ENCODE data around the gene GALNT3. TPM values are rescaled to one million over a fixed set of nuclear protein-coding genes. Genes with fewer than 3 reads are reported as not detected.

GALNT3 gene
- polyA plus RNA-seq (2012; ENCODE audit: missing spikeins): 1.3 TPM

DNA sequence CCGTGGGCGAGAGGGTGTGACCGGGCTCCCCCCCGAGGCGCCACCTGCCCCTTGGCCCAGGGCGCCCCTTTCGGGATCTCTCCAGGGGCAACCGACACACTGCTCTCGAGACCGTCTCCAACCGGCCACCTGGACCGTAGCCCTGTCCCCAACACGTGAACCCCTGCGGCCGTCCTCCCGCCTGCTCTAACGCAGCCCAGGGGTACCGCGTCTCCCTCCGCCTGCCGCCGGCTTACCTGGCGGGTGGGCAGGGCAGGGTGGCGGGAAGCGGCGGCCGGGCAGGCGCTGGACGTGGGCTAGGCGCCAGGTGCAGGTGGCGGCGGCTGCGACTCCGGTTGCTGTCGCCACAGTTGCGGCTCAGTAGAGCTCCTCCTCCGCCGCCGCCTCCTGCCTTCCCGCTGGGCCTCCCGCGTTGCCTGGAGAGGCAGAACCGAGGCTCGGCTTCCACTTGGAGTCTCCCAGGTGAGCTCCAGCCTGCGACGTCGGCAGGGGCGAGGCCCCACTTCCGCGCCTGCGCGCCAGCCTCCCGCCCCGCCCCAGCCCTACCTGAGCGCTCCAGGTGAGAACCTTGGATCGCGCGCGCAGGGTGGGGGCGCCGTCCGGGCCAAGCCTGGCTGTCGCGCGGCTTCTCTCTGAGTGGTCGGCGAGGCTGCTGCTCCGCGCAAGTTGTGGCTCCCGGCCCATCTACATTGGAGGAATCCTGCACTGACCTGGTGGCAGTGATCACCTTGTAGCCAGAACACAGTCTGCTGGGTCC is at the start of gene GALNT3:
GALNT3 (minus strand) TSS at position 469 of the 757 bp plus-strand sequence. CDS start 23,547 bp downstream, outside the sequence.
- peak; percentile 27 for DNase-seq (ENCODE audit: insufficient read length)
- FAIRE-seq: peak; percentile 30
- TF ChIP-seq TAF1 (IDR thresholded peaks at IDR 0.05; ENCODE audit: borderline replicate concordance, low read depth, low read length) (no peak), POLR2A (IDR thresholded peaks at IDR 0.05; ENCODE audit: low read depth, low read length) (no peak), POLR2AphosphoS5 (IDR thresholded peaks at IDR 0.05; ENCODE audit: low read depth, low read length) (no peak)

DNA sequence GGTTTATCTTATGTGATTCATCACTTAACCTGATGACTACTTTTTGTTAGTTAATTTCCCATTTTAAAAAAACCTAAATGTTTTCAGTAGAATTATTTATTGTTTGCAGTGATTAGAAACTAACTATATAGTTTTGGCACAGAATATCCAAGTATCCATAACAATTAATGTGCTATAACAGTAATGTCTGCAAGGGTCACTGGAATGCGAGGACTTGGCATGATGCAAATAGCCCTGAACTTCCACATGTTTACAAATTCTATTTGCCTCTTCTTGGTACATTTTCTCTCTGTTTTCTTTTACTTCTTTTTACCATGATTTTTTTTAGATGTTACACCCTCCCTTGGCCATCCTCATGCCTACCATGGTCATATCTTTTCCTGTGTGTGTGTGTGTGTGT is 49.3 kb upstream of the GALNT3 start:
- no peak for TF ChIP-seq TAF1 (IDR thresholded peaks at IDR 0.05; ENCODE audit: borderline replicate concordance, low read depth, low read length)
- no peak for TF ChIP-seq POLR2AphosphoS5 (IDR thresholded peaks at IDR 0.05; ENCODE audit: low read depth, low read length)
- TF ChIP-seq POLR2A (IDR thresholded peaks at IDR 0.05; ENCODE audit: low read depth, low read length): no peak
- FAIRE-seq (no peak), DNase-seq (ENCODE audit: insufficient read length) (no peak)

DNA sequence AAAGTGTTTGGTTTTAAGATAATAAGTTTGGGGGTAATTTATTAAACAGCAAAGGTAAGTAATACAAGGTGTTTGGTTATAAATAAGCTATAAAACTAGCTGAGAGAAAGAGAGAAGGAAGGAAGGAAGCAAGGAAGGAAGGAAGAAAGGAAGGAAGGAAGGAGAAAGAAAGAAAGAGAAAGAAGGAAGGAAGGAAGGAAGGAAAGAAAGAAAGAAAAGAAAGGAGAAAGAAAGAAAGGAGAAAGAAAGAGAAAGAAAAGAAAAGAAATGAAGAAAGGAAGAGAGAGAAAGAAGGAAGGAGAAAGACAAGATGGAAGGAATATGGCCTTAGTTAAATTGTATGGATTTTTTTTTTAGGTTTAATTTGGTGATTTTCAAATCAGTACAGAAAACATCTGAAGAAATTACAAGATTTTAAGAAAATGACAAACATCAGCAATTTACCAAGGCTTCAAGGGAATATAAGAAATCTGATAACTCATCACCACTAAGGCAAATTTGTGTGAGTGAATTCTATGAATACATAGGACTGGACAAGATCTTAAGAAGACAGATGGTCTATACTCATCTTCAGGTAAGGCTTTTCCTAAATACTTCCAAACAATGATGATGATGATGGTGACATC is 46.4 kb upstream of the GALNT3 start:
- TF ChIP-seq POLR2AphosphoS5 (IDR thresholded peaks at IDR 0.05; ENCODE audit: low read depth, low read length) (no peak), TAF1 (IDR thresholded peaks at IDR 0.05; ENCODE audit: borderline replicate concordance, low read depth, low read length) (no peak)
- DNase-seq (ENCODE audit: insufficient read length) (no peak), FAIRE-seq (no peak)

DNA sequence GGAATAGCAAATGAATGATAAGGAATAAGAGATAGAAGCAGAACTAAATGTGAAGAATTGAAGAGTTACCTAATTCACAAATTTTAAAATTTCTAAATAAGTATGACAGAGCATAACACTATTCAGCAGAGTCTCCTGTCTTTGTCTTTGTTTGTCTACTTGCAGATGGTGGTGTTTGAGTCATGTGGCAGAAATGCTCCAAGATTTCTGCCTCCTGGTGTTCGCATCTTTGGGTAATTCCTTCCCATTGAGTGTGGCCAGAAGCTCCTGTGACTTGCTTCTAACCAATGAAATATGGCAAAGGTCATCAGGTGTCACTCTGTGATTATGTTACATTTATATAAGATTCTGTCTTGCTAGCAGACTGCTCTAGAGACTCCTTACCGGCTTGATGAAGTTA is 45.6 kb upstream of the GALNT3 start:
- FAIRE-seq (no peak), DNase-seq (ENCODE audit: insufficient read length) (no peak)
- TF ChIP-seq POLR2A (IDR thresholded peaks at IDR 0.05; ENCODE audit: low read depth, low read length) (no peak), POLR2AphosphoS5 (IDR thresholded peaks at IDR 0.05; ENCODE audit: low read depth, low read length) (no peak), TAF1 (IDR thresholded peaks at IDR 0.05; ENCODE audit: borderline replicate concordance, low read depth, low read length) (no peak)

DNA sequence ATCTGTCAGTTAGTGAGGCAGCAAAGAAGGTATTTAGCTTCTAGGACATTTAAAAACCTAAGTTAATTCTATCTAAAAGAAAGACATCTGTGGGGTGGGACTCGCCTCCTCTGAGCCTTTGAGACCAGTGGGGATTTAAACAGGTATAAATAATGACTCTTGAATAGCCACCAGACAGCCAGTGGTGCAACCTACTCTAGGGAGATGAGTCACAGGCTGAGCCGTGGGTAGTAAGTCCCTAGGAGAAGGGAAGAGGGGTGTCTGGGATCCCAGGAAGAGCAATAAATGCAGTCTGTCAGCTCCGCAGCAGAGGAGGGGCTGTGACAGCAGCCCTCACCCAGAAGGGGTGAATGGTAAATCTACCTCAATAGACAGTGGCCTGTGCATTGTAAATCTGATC is 43.1 kb upstream of the GALNT3 start:
- no peak for FAIRE-seq
- no peak for DNase-seq (ENCODE audit: insufficient read length)

DNA sequence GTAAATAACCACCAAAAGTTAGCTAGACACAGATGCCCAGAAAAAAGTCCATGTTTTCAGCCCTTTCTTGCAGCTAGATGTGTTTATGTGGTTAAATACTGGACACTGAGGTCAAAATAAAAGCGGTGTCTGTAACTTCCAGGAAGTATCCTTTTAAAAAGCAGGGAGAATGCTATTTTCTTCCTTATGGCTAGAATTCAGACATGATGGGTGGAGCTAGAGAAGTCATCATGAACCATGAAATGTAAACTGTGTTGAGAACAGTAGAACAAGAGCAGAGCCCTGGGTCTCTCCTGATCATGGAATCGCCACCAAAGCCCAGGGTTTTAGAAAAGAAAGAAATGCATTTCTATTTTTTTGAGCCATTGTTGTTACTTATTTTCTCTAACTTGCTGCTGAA is 41.3 kb upstream of the GALNT3 start:
- TF ChIP-seq POLR2AphosphoS5 (IDR thresholded peaks at IDR 0.05; ENCODE audit: low read depth, low read length) (no peak), POLR2A (IDR thresholded peaks at IDR 0.05; ENCODE audit: low read depth, low read length) (no peak), TAF1 (IDR thresholded peaks at IDR 0.05; ENCODE audit: borderline replicate concordance, low read depth, low read length) (no peak)
- FAIRE-seq (no peak), DNase-seq (ENCODE audit: insufficient read length) (no peak)

More for the DNA sequence above, 43.1 kb upstream of the GALNT3 start:
- TF ChIP-seq POLR2A (IDR thresholded peaks at IDR 0.05; ENCODE audit: low read depth, low read length) (no peak), TAF1 (IDR thresholded peaks at IDR 0.05; ENCODE audit: borderline replicate concordance, low read depth, low read length) (no peak), POLR2AphosphoS5 (IDR thresholded peaks at IDR 0.05; ENCODE audit: low read depth, low read length) (no peak)

DNA sequence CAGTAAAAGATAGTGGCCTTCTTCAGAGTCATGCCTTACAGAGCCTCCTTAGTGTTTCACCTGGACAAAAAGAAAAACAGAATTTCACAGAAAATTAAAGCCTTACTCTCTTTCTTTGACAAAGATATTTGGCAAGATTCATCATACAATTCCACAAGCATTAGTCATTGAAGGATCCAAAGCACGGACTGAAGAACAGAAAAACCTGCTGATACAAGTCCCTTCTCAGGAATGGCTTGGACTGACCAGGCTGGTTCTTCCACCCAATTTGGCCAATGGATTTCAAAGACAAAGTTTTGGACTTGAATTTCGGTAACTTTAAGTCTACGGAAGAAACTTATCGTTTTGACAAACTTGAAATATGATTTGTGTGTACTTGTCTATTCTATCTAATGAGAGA is 39.1 kb upstream of the GALNT3 start:
- no peak for DNase-seq (ENCODE audit: insufficient read length)
- FAIRE-seq: no peak
- TF ChIP-seq POLR2A (IDR thresholded peaks at IDR 0.05; ENCODE audit: low read depth, low read length): no peak
- no peak for TF ChIP-seq POLR2AphosphoS5 (IDR thresholded peaks at IDR 0.05; ENCODE audit: low read depth, low read length)
- TF ChIP-seq TAF1 (IDR thresholded peaks at IDR 0.05; ENCODE audit: borderline replicate concordance, low read depth, low read length): no peak

DNA sequence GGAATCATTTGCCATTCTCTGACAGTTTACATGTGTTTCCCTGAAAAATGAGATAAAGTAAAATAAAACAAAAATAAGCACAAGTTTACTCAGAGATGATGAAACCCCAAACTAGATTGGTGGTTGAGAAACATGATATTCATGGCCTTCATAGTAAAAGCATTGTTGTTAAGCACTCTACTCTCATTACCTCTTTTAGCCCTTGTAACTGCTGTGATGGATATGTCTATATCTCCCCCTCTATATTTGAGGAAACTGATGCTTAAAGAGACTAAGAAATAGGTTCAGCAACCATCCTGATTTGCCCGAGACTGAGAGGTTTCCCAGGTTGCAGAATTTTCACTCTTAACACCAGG is 33.9 kb upstream of the GALNT3 start:
- FAIRE-seq (no peak), DNase-seq (ENCODE audit: insufficient read length) (no peak)
- no peak for TF ChIP-seq POLR2A (IDR thresholded peaks at IDR 0.05; ENCODE audit: low read depth, low read length)
- TF ChIP-seq TAF1 (IDR thresholded peaks at IDR 0.05; ENCODE audit: borderline replicate concordance, low read depth, low read length): no peak
- TF ChIP-seq POLR2AphosphoS5 (IDR thresholded peaks at IDR 0.05; ENCODE audit: low read depth, low read length): no peak

DNA sequence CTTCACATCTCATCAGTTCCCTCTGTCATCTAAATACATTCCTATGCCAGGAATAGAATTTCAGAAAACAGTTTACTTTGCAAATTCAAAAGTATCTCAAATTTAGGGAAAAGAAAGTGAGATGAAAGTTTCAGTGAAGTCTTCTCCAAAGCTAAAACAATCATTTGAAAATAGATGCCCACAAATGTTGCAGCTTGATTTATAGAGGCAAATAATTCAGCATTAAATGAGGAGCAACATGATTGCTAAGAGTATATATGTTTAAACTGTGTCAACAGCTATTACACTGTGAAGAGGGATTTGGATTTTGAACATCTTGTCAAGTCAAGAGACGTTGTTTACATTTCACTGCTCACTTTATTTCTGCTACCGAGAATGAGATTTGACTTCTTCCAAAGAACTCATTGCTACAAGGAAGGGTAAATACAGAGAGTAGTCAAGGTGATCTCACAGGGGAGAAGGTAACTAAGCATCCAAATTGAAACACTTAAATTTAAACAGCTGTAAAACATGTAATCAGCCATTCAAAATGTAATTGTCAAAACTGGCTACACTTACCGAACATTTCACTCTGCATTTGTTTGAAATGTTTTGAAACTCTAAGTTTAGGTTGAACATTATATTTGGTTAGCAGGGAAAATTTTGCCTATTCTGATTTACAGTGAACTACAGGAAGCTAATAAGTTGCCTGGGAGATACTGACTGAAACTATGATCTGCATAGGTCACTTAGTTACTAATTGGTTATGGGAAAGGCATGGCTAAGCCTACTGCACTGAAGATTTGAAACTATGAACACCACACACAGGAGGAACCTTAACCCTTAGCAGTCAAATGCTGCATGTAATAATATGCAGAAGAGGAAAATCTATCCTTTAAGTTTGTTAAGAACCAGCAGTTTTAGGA is 33.2 kb upstream of the GALNT3 start:
- FAIRE-seq: no peak
- no peak for DNase-seq (ENCODE audit: insufficient read length)
- no peak for TF ChIP-seq POLR2AphosphoS5 (IDR thresholded peaks at IDR 0.05; ENCODE audit: low read depth, low read length)
- TF ChIP-seq POLR2A (IDR thresholded peaks at IDR 0.05; ENCODE audit: low read depth, low read length): no peak
- no peak for TF ChIP-seq TAF1 (IDR thresholded peaks at IDR 0.05; ENCODE audit: borderline replicate concordance, low read depth, low read length)

DNA sequence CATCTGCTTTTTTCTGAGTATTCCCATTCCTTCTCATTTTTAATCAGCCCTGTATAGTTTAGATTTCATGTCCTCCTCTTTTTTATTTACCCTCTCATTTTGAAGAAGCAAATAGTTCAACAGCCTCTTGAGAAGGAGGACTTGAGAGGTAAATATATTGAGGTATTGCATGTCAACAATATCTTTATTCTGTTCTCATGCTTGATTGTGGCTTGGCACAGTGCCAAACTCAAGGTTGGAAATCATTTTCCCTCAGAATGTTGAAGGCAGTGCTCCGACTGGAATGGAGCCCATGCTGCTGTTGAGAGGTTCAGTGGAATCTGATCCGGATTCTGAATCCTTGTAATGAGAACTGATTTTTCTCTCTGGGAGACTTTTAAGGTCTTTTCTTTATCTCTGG is 31.0 kb upstream of the GALNT3 start:
- no peak for DNase-seq (ENCODE audit: insufficient read length)
- no peak for FAIRE-seq

DNA sequence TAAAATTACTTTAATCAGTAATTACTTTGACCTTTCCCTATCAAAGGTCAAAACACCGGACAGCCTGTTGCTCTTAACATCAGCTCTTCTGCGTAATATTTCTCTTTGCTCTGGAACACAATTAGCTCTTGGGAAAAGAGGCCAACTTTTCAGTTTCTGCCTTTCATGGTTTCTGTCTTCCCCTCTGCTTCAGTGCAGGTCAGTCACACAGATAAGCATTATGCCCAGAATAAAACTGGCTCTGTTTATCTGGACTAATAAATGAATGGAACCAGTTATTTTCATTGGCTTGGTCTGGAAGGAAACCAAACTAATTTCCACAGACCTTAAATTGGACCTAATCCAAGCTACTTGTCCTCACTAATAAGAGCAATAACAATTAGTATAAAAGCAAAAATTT is 26.2 kb upstream of the GALNT3 start:
- TF ChIP-seq TAF1 (IDR thresholded peaks at IDR 0.05; ENCODE audit: borderline replicate concordance, low read depth, low read length) (no peak), POLR2AphosphoS5 (IDR thresholded peaks at IDR 0.05; ENCODE audit: low read depth, low read length) (no peak), POLR2A (IDR thresholded peaks at IDR 0.05; ENCODE audit: low read depth, low read length) (no peak)
- FAIRE-seq (no peak), DNase-seq (ENCODE audit: insufficient read length) (no peak)

More for the DNA sequence above, 31.0 kb upstream of the GALNT3 start:
- TF ChIP-seq POLR2AphosphoS5 (IDR thresholded peaks at IDR 0.05; ENCODE audit: low read depth, low read length): no peak
- TF ChIP-seq TAF1 (IDR thresholded peaks at IDR 0.05; ENCODE audit: borderline replicate concordance, low read depth, low read length): no peak
- TF ChIP-seq POLR2A (IDR thresholded peaks at IDR 0.05; ENCODE audit: low read depth, low read length): no peak

Data from GM12892 (cell line).